WERI-Rb-1 (cell line): ENCODE data around the gene PITPNM1.

Source experiments
- DNase-seq: peaks from one replicate; pipeline ENCODE4 v3.0.0-alpha.2; 2020
- H3K27ac ChIP-seq: fragments of 250-450 bp; sonication (Bioruptor Pico); 2 replicates; pipeline ENCODE4 v1.5.1; 2020; ENCODE audit warnings: mild to moderate bottlenecking, moderate library complexity
- H3K27me3 ChIP-seq: fragments of 250-450 bp; sonication (Bioruptor Pico); 2 replicates; pipeline ENCODE4 v1.5.1; 2021; ENCODE audit warnings: mild to moderate bottlenecking, low read depth, moderate library complexity; ENCODE audit not compliant: insufficient read depth, severe bottlenecking
- H3K36me3 ChIP-seq: fragments of 250-450 bp; sonication (Bioruptor Pico); 2 replicates; pipeline ENCODE4 v1.5.1; 2020; ENCODE audit warnings: mild to moderate bottlenecking, moderate library complexity
- H3K4me3 ChIP-seq: 2 replicates; pipeline ENCODE4 v1.5.1; 2011; ENCODE audit warnings: low read depth, mild to moderate bottlenecking, control low read depth, low read length
- H3K9me3 ChIP-seq: fragments of 250-450 bp; sonication (Bioruptor Pico); 2 replicates; pipeline ENCODE4 v1.5.1; 2021; ENCODE audit warnings: mild to moderate bottlenecking, moderate library complexity; ENCODE audit not compliant: severe bottlenecking
- TF ChIP-seq, protein P1 (sequence below): IDR thresholded peaks from 2 replicates; pipeline ENCODE4 v1.5.1; 2011; ENCODE audit warnings: low read depth, mild to moderate bottlenecking, control low read depth, inconsistent platforms, low read length

Gene PITPNM1

DNA sequence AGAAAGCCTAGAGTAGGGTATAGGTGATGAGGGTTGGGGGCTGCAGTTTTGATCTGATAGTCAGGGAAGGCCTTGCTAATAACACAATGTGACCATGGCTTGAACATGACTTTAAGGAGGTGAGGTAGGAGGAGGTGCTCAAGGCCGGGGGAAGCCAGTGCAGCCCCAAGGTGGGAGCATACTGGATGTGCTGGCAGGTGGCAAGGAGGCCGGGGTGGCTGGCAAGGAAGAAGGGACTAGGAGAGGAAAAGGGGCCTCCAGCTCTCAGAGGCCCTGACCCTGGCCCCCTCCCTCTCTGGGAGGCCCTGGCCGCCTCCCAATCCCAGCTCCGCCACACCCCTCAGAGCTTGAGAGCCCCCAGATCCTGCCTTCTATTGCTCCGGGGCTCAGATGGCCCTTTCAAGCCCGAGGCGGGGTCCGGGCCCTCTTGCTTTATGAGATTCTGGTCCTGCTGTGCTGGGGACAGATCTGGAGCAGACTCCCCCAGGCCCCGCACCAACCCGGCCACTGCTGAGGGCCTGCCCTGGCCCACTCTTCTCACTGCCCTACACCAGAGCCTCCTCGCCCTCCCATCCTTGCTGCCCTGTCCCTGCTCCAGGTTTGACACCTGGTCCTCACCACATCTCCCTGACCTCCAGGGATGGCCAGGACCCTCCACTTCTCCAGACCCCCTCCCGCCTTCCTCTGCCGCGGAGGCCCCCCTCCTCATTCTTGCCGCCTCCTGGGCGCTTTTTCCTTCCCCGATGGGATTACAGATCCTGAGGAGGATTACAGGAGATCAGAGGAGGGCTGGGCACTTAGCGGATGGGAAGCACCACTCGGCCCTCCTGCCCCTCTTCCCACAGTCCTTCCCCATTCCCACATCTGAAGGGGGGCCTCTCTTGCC, 1.8 kb downstream of the PITPNM1 start:
- peak; percentile 81 for DNase-seq
- peaks cover 51% of the 10 kb centered on the region for H3K36me3 ChIP-seq
- TF ChIP-seq, protein P1, sequence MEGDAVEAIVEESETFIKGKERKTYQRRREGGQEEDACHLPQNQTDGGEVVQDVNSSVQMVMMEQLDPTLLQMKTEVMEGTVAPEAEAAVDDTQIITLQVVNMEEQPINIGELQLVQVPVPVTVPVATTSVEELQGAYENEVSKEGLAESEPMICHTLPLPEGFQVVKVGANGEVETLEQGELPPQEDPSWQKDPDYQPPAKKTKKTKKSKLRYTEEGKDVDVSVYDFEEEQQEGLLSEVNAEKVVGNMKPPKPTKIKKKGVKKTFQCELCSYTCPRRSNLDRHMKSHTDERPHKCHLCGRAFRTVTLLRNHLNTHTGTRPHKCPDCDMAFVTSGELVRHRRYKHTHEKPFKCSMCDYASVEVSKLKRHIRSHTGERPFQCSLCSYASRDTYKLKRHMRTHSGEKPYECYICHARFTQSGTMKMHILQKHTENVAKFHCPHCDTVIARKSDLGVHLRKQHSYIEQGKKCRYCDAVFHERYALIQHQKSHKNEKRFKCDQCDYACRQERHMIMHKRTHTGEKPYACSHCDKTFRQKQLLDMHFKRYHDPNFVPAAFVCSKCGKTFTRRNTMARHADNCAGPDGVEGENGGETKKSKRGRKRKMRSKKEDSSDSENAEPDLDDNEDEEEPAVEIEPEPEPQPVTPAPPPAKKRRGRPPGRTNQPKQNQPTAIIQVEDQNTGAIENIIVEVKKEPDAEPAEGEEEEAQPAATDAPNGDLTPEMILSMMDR = no peak
- H3K27me3 ChIP-seq = no peaks in the 10 kb centered on the region
- peak overlapping the region; percentile 88 for H3K4me3 ChIP-seq
- no peaks in the 10 kb centered on the region for H3K9me3 ChIP-seq
- H3K27ac ChIP-seq = peak overlapping the region; percentile 71

DNA sequence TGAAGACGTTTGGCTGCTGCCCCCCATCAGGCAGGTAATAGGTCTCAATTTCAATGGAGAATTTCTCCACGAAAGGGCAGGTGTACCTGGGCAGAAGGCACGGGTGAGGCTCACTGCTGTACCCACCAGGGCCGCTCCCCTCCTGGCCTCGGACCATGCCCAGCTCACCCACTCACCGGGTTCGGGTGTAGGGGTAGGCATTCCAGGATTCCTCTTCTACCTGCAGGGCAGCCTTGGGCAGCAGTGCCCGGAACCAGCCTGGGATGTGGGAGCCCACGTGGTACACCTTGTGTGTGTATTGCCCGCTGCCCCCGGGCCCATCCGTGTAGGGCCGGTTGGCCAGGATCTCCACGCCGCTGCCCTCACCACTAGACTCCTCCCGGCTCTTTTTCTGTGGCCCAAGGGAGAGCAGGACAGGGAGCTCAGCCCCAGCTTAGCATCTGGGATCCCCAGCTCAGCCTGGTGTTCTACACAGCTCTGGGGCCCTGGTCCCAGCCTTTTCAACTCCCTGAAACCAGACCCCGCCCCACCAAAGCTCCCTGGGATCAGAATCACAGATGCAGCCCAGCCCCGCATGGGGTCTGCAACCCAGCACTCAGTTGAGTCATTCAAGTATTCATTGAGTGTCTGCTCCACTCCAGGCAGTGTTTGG, 2.7 kb downstream of the PITPNM1 start:
- no peak for DNase-seq
- no peak overlapping the region for H3K4me3 ChIP-seq
- H3K36me3 ChIP-seq = peaks cover 51% of the 10 kb centered on the region
- TF ChIP-seq, protein P1 = no peak
- no peaks in the 10 kb centered on the region for H3K9me3 ChIP-seq
- H3K27ac ChIP-seq = no peak overlapping the region
- no peaks in the 10 kb centered on the region for H3K27me3 ChIP-seq

DNA sequence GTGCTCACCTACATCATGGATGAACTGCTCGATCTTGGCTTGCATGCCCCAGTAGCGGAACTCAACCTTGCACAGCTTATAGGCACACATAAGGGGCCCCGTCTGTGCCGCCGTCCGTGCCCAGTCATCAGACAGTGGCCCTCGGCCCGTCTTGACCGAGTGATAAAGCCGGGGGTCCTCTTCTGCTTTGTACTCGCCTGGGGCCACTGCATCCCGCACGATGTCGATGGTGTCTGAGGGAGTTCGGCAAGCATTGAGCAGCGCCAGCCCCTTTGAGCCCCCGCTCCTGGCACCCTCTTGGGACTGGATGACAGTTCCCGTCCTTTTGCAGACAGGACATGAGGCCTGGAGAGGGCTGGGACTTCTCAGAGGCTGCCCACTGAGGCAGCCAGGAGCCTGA, 3.3 kb downstream of the PITPNM1 start:
- no peaks in the 10 kb centered on the region for H3K9me3 ChIP-seq
- H3K27ac ChIP-seq = no peak overlapping the region
- no peak overlapping the region for H3K4me3 ChIP-seq
- H3K36me3 ChIP-seq = peaks cover 51% of the 10 kb centered on the region
- H3K27me3 ChIP-seq = no peaks in the 10 kb centered on the region
- DNase-seq = no peak
- TF ChIP-seq, protein P1 = no peak

DNA sequence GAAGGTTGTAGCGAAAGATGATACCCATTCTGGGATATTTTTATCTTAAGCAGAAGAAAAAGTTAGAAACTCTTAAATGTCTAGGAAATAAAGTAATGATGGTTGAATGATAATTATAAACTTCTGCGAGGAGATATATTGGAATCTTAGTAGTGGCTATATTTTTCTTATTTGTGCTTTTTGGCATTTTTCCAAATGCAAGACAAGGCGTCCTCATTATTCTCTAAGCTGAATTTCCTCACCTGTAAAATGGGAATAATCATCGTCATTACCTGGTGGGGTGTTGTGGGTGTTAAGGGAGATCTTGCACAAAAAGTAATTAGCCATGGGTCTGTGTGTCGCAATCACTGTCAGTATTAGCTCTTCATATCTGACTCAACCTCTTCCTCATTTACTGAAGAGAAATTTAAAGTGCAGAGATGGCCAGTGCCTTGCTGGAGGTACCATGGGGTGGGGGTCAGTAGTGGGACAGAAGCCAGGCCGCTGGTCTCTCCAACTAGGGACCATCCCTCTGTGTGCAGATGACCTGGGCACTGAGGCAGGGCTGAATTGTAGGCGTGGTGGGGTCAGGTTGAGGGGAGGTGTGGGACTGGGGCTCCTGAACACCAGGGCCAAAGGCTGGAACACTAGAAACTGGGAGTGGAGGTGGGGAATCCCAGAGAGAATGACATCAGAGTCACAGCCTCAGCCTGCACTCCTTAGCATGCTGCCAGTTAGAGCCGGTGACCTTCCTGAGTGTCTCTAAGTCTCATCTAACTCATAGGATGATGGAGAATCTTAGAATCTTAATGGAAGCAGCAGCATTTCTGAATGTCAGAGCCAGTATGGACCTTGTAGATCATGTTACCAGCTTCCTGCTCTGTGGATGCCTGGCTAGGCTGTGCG, 4.1 kb downstream of the PITPNM1 start:
- no peaks in the 10 kb centered on the region for H3K9me3 ChIP-seq
- no peaks in the 10 kb centered on the region for H3K27me3 ChIP-seq
- H3K36me3 ChIP-seq = peaks cover 51% of the 10 kb centered on the region
- no peak overlapping the region for H3K27ac ChIP-seq
- H3K4me3 ChIP-seq = no peak overlapping the region
- DNase-seq = no peak
- TF ChIP-seq, protein P1 = no peak

DNA sequence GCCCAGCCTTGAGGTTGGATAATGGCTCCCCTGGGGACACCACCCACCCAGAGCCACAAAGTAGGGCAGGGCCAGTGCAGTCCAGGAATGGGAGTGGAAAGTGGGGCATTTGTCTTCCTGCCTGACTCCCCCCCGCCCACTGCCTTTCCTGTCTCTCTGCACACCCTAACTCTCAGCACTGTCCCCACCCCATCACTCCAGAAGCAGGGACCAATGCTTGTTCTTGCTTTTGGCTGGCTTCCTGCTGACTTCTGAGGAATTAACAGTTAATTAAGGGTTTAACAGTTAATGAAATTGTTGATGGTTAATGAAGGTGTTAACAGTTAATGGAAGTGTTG, 4.7 kb downstream of the PITPNM1 start:
- TF ChIP-seq, protein P1 = no peak
- Histone ChIP-seq H3K27ac (no peak overlapping the region), H3K36me3 (peaks cover 57% of the 10 kb centered on the region), H3K27me3 (no peaks in the 10 kb centered on the region), H3K9me3 (no peaks in the 10 kb centered on the region), H3K4me3 (no peak overlapping the region)
- no peak for DNase-seq
